Tibial nerve (tissue), 4 donors: Measurements from ENCODE around the gene TMEM106B. TPM values are rescaled to one million over a fixed set of nuclear protein-coding genes. Genes with fewer than 3 reads are reported as not detected.

Experiments
- DNase-seq, 2 donors: peaks; one replicate each; pipeline ENCODE4 v3.0.0-alpha.2; 2019; ENCODE audit warnings: low spot score in 2 of 2
- H3K27ac ChIP-seq, 4 donors: fragments of 200-600 bp; sonication (generic) in 3 of 4; one replicate each; pipeline ENCODE4 v1.5.1; 2017 to 2019; ENCODE audit warnings: mild to moderate bottlenecking in 1 of 4
- H3K27me3 ChIP-seq, 2 donors: fragments of 200-600 bp; sonication (generic) in 1 of 2; one replicate each; pipeline versions ENCODE4 v1.5.1 to v1.6.0; 2017 to 2019
- H3K36me3 ChIP-seq, 3 donors: fragments of 200-600 bp; sonication (generic); one replicate each; pipeline ENCODE4 v1.5.1; 2018 to 2019
- H3K4me1 ChIP-seq, 4 donors: fragments of 200-600 bp; sonication (generic) in 3 of 4; one replicate each; pipeline ENCODE4 v1.5.1; 2017 to 2019
- H3K4me3 ChIP-seq, 4 donors: fragments of 200-600 bp; sonication (generic) in 3 of 4; one replicate each; pipeline ENCODE4 v1.5.1; 2017 to 2019; ENCODE audit warnings: mild to moderate bottlenecking in 1 of 4, moderate library complexity in 1 of 4
- H3K9me3 ChIP-seq, 4 donors: fragments of 200-600 bp; sonication (generic) in 3 of 4; one replicate each; pipeline ENCODE4 v1.5.1; 2017 to 2019
- EP300 ChIP-seq, 2 donors: sonication (generic); formaldehyde crosslinking; IDR thresholded peaks; one replicate each; pipeline ENCODE4 v1.6.1; 2017; ENCODE audit warnings: antibody characterized with exemption in 2 of 2, mild to moderate bottlenecking in 1 of 2
- POLR2A ChIP-seq, 2 donors: fragments of 450-650 bp; IDR thresholded peaks; one replicate each; pipeline ENCODE4 v1.6.1; 2017; ENCODE audit warnings: antibody characterized with exemption in 2 of 2, mild to moderate bottlenecking in 2 of 2, moderate library complexity in 2 of 2
- WGBS, 2 donors: methylation state at CpG; one replicate each; pipeline ENCODE4 v1.1.5; 2018; 5-methylcytosine and 5-hydroxymethylcytosine counted together
- total RNA-seq, 4 donors: library from RNA; depleted of rRNA; stranded (reverse); fragments of >200 nt; gene quantifications; one replicate each; pipeline ENCODE4 v1.1.0, GENCODE V29; 2016
- TF ChIP-seq, protein P1 (sequence below), 5 experiments: fragments of 200-600 bp in 3 of 5; fragments of 450-650 bp in 2 of 5; sonication (generic) in 3 of 5; IDR thresholded peaks; one replicate each; pipeline ENCODE4 v1.5.1; 2016 to 2019; ENCODE audit warnings: antibody characterized with exemption in 5 of 5, mild to moderate bottlenecking in 3 of 5, moderate library complexity in 2 of 5

The TMEM106B gene
- total RNA-seq, 4 donors from 2014 or later, result 22.2 to 57.1 (median 47.5) TPM

DNA sequence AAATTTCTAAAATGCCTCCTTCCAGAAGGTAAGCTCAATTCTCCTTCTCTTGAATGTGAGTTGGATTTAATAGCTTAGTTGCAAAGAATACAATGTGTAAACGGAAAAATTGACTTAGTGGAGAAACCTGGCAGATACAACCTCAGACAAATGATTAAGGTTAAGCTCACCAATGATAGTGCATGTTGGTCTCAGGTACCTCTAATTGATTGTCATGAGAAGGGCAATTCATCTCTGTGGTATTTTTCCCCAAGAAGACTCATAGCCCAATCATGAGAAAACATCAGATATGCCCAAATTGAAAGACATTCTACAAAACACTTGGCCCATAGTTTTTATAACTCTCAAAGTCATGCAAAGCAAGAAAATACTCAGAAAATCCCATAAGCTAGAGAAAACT lies 36.2 kb upstream of the TMEM106B start:
- DNase-seq, result no peak
- Histone ChIP-seq H3K4me3 (no peak overlapping the region), H3K36me3 (no peaks in the 10 kb centered on the region), H3K4me1 (no peaks in the 10 kb centered on the region), H3K27me3 (no peaks in the 10 kb centered on the region), H3K9me3 (no peaks in the 10 kb centered on the region), H3K27ac (no peak overlapping the region)
- 89 to 93% methylated on average over 1 of the region's 1 CpG for WGBS, 2 donors
- TF ChIP-seq, protein P1, sequence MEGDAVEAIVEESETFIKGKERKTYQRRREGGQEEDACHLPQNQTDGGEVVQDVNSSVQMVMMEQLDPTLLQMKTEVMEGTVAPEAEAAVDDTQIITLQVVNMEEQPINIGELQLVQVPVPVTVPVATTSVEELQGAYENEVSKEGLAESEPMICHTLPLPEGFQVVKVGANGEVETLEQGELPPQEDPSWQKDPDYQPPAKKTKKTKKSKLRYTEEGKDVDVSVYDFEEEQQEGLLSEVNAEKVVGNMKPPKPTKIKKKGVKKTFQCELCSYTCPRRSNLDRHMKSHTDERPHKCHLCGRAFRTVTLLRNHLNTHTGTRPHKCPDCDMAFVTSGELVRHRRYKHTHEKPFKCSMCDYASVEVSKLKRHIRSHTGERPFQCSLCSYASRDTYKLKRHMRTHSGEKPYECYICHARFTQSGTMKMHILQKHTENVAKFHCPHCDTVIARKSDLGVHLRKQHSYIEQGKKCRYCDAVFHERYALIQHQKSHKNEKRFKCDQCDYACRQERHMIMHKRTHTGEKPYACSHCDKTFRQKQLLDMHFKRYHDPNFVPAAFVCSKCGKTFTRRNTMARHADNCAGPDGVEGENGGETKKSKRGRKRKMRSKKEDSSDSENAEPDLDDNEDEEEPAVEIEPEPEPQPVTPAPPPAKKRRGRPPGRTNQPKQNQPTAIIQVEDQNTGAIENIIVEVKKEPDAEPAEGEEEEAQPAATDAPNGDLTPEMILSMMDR (IDR thresholded peaks at IDR 0.05), result no peak
- TF ChIP-seq EP300 (IDR thresholded peaks at IDR 0.05) (no peak), POLR2A (IDR thresholded peaks at IDR 0.05) (no peak)

DNA sequence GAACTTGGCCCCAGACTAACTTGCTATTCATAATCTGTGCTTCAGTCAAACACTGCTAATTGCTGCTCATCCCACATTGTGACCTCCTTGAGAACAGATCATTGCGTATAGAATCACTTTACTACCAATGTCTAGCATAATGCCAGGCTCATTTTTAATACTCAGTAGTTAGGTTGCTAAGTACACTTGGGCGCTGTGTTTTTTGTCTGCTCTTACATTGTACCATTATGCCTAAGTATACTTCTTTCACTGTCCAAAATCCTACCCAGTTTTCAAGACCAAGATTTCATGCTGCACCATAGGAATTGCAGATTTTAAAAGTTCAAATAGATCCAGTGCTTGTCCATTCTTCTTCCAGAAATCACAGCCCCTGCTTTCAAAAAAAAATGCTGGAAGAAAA lies 32.8 kb upstream of the TMEM106B start:
- TF ChIP-seq, protein P1 (IDR thresholded peaks at IDR 0.05), result no peak
- TF ChIP-seq EP300 (IDR thresholded peaks at IDR 0.05), result no peak
- no peak for TF ChIP-seq POLR2A (IDR thresholded peaks at IDR 0.05)
- 85% methylated on average over 2 of the region's 2 CpGs for WGBS, 2 donors

DNA sequence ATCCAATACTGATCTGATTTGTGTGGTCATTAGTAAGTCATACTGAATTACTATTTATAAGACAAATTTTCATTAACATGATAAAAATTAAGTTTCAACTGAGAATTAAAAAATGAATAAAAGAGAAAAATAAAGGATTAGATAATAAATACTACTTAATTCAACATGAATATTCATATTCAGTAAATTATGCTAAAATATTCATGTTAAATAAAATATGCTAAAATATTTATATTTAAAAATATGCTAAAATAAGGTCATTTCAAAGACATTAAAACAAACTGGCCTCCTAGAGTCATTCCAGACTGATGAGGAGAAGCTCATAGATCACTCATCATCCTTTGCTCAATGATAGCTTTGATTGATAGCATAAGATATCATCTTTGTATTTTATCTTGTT lies 16.7 kb upstream of the TMEM106B start:
- Histone ChIP-seq H3K27ac (no peak overlapping the region), H3K27me3 (no peaks in the 10 kb centered on the region), H3K9me3 (no peaks in the 10 kb centered on the region), H3K36me3 (no peaks in the 10 kb centered on the region), H3K4me3 (no peak overlapping the region), H3K4me1 (no peaks in the 10 kb centered on the region)
- DNase-seq, result no peak
- TF ChIP-seq EP300 (IDR thresholded peaks at IDR 0.05) (no peak), POLR2A (IDR thresholded peaks at IDR 0.05) (no peak)
- TF ChIP-seq, protein P1 (IDR thresholded peaks at IDR 0.05), result no peak

More for the DNA sequence above, 32.8 kb upstream of the TMEM106B start:
- Histone ChIP-seq H3K4me3 (no peak overlapping the region), H3K36me3 (no peaks in the 10 kb centered on the region), H3K27ac (no peak overlapping the region), H3K27me3 (no peaks in the 10 kb centered on the region), H3K4me1 (no peaks in the 10 kb centered on the region), H3K9me3 (no peaks in the 10 kb centered on the region)
- DNase-seq, result no peak

DNA sequence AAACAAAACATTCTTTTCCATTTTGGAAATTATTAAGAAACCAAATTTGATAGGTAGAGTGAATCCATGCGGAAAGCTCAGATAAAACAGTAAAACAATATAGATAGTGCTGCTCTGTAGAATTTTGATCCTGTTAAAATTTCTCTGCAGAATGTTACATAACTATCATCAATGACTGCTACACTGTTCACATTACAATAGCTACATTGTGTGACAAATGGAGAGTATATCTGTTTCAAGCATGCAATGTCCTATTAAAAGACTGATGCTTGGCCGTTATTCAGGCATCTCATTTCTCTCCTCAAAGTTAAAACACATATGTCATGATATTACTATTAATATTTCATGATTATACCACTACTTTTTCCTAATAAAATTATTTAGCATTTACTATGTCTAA lies 14.7 kb upstream of the TMEM106B start:
- WGBS, 2 donors, result 50 to 56% methylated on average over 2 of the region's 2 CpGs
- no peak for TF ChIP-seq POLR2A (IDR thresholded peaks at IDR 0.05)
- no peak for TF ChIP-seq EP300 (IDR thresholded peaks at IDR 0.05)
- TF ChIP-seq, protein P1 (IDR thresholded peaks at IDR 0.05), result no peak
- no peak for DNase-seq
- Histone ChIP-seq H3K27ac (no peak overlapping the region), H3K27me3 (no peaks in the 10 kb centered on the region), H3K36me3 (no peaks in the 10 kb centered on the region), H3K4me3 (no peak overlapping the region), H3K4me1 (no peaks in the 10 kb centered on the region), H3K9me3 (no peaks in the 10 kb centered on the region)

DNA sequence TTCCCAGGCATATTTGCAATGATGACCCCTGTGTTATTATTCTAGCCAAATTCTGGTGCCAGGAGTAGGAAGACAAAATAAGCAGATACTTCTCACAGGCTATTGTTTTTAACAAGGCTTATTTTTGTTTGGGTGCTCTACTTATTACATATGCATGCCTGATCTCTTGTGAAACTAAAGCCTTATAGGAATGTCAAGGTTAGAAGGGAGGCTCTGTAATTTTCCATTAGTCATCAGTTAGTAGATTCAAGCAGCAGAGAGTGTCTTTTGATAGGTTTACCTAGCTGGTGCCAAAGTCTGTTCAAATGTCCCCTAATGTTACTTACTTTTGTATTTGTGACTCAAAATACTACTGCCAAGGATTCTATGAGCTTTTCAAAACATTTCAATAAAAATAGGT lies 11.7 kb upstream of the TMEM106B start:
- H3K4me3 ChIP-seq, result no peak overlapping the region
- TF ChIP-seq, protein P1 (IDR thresholded peaks at IDR 0.05), result no peak
- H3K36me3 ChIP-seq, result no peaks in the 10 kb centered on the region
- H3K4me1 ChIP-seq, result no peaks in the 10 kb centered on the region
- no peak overlapping the region for H3K27ac ChIP-seq
- DNase-seq, result no peak
- H3K27me3 ChIP-seq, result no peaks in the 10 kb centered on the region
- no peaks in the 10 kb centered on the region for H3K9me3 ChIP-seq
